Endothelial cell of umbilical vein (primary cell): ENCODE measurements around the gene SELENOF. TPM values are rescaled to one million over a fixed set of nuclear protein-coding genes. Genes with fewer than 3 reads are reported as not detected.

Experiments used
- BruUV-seq: library from RNA; stranded (reverse); fragments of 400-500 nt; replicated peaks from 2 replicates; lab custom pipeline; 2021; lab: Mats Ljungman, UMichigan
- CTCF ChIA-PET: fragments of 300-600, 350-600 bp; sonication (Branson Sonifier 250); formaldehyde crosslinking; loops from one replicate; lab custom pipeline; 2021; ENCODE audit warnings: antibody characterized with exemption, inconsistent platforms; lab: Charles Lee
- POLR2A ChIA-PET: fragments of 300-600, 350-600 bp; sonication (Branson Sonifier 250); formaldehyde crosslinking; loops from one replicate; lab custom pipeline; 2021; ENCODE audit warnings: antibody characterized with exemption, inconsistent platforms; lab: Charles Lee
- DNase-seq: peaks from one replicate; pipeline ENCODE4 v3.0.0-alpha.2; 2011; ENCODE audit warnings: low read depth, low spot score
- FAIRE-seq: peaks from 2 replicates; lab custom pipeline; 2011; peaks lifted over from hg19 to GRCh38; lab: Jason Lieb, UNC
- H2AFZ ChIP-seq: 2 replicates; pipeline ENCODE4 v1.6.0; 2012; ENCODE audit warnings: low read depth, low read length, control low read depth, inconsistent platforms
- H3K27ac ChIP-seq: 2 replicates; pipeline ENCODE4 v1.5.1; 2011; ENCODE audit warnings: low read depth, mild to moderate bottlenecking, control low read depth, low read length, moderate library complexity; ENCODE audit not compliant: insufficient read depth
- H3K27me3 ChIP-seq, 2 experiments: 2 replicates each; pipeline versions ENCODE4 v1.6.0 to v1.6.1; 2011; ENCODE audit warnings: low read length in 2 of 2, mixed read lengths in 1 of 2; ENCODE audit not compliant: control insufficient read depth in 2 of 2, insufficient read depth in 2 of 2
- H3K36me3 ChIP-seq, 2 experiments: 2 replicates in 1 of 2; 3 replicates in 1 of 2; pipeline ENCODE4 v1.5.1; 2011; ENCODE audit warnings: low read length in 2 of 2, mild to moderate bottlenecking in 1 of 2, moderate library complexity in 1 of 2; ENCODE audit not compliant: control insufficient read depth in 2 of 2, insufficient read depth in 2 of 2; ENCODE audit errors: extremely low read depth in 1 of 2
- H3K4me1 ChIP-seq: 3 replicates; pipeline ENCODE4 v1.5.1; 2011; ENCODE audit warnings: mild to moderate bottlenecking, low read length; ENCODE audit not compliant: control insufficient read depth, insufficient read depth; ENCODE audit errors: extremely low read depth
- H3K4me2 ChIP-seq: 2 replicates; pipeline ENCODE4 v1.6.1; 2011; ENCODE audit warnings: low read length, control low read depth, mixed read lengths; ENCODE audit not compliant: insufficient read depth
- H3K4me3 ChIP-seq, 3 experiments: fragments of 200-600 bp in 1 of 3; sonication (generic), shearing (Covaris generic) in 1 of 3; replicated peaks in 1 of 3; 2 replicates each; pipeline ENCODE4 v1.5.1; 2011 to 2016; ENCODE audit warnings: control low read depth in 3 of 3, low read length in 3 of 3, mild to moderate bottlenecking in 2 of 3, inconsistent platforms in 1 of 3, low read depth in 1 of 3, moderate library complexity in 1 of 3; ENCODE audit not compliant: insufficient read depth in 1 of 3
- H3K79me2 ChIP-seq: 2 replicates; pipeline ENCODE4 v1.6.0; 2012; ENCODE audit warnings: low read length, inconsistent platforms; ENCODE audit not compliant: control insufficient read depth, insufficient read depth
- H3K9ac ChIP-seq: replicated peaks from 2 replicates; pipeline ENCODE3; 2011; ENCODE audit warnings: low read length, control low read depth; ENCODE audit not compliant: insufficient read depth; ENCODE audit errors: extremely low read depth
- H3K9me1 ChIP-seq: replicated peaks from 3 replicates; pipeline ENCODE4 v1.6.0; 2011; ENCODE audit warnings: mild to moderate bottlenecking, low read length; ENCODE audit not compliant: control insufficient read depth, insufficient read depth; ENCODE audit errors: extremely low read depth
- H3K9me3 ChIP-seq: replicated peaks from 2 replicates; pipeline ENCODE4 v1.5.1; 2012; ENCODE audit warnings: low read length, inconsistent platforms; ENCODE audit not compliant: control insufficient read depth, insufficient read depth
- H4K20me1 ChIP-seq: replicated peaks from 2 replicates; pipeline ENCODE3; 2011; ENCODE audit warnings: mild to moderate bottlenecking, low read length; ENCODE audit not compliant: control insufficient read depth, insufficient read depth; ENCODE audit errors: extremely low read depth
- CTCF ChIP-seq, 2 donors: IDR thresholded peaks; 1 replicate in 1 of 2; 2 replicates in 1 of 2; pipeline ENCODE4 v1.5.1; 2011; ENCODE audit warnings: low read length in 2 of 2, mild to moderate bottlenecking in 2 of 2, moderate library complexity in 2 of 2, control low read depth in 1 of 2, inconsistent platforms in 1 of 2, low read depth in 1 of 2; ENCODE audit not compliant: insufficient read depth in 1 of 2; ENCODE audit errors: extremely low read depth in 1 of 2
- EZH2 ChIP-seq: IDR thresholded peaks from 2 replicates; pipeline ENCODE4 v1.6.1; 2012; ENCODE audit warnings: borderline replicate concordance, low read depth, mild to moderate bottlenecking, moderate library complexity, low read length, inconsistent platforms; ENCODE audit not compliant: severe bottlenecking
- FOS ChIP-seq: IDR thresholded peaks from 2 replicates; pipeline ENCODE4 v1.6.1; 2011; ENCODE audit warnings: mild to moderate bottlenecking, low read length, moderate library complexity, borderline replicate concordance; ENCODE audit not compliant: insufficient read depth
- GATA2 ChIP-seq: IDR thresholded peaks from 2 replicates; pipeline ENCODE4 v1.7.0; 2011; ENCODE audit warnings: low read depth, mild to moderate bottlenecking, moderate library complexity, mixed read lengths, low read length; ENCODE audit not compliant: insufficient read length, insufficient read depth
- JUN ChIP-seq: IDR thresholded peaks from 2 replicates; pipeline ENCODE4 v1.6.1; 2011; ENCODE audit warnings: borderline replicate concordance, low read depth; ENCODE audit not compliant: insufficient read length, insufficient read depth
- MAX ChIP-seq: IDR thresholded peaks from 2 replicates; pipeline ENCODE4 v1.6.1; 2011; ENCODE audit not compliant: insufficient read depth, insufficient read length
- MYC ChIP-seq: IDR thresholded peaks from one replicate; pipeline ENCODE4 v1.6.1; 2011; ENCODE audit warnings: mild to moderate bottlenecking, low read depth, low read length
- POLR2A ChIP-seq: IDR thresholded peaks from 2 replicates; pipeline ENCODE4 v1.6.1; 2012; ENCODE audit warnings: low read depth, mild to moderate bottlenecking, control low read depth, low read length
- POLR2AphosphoS5 ChIP-seq: IDR thresholded peaks from 2 replicates; pipeline ENCODE4 v1.6.1; 2012; ENCODE audit warnings: low read depth, mild to moderate bottlenecking, control low read depth, low read length, moderate library complexity; ENCODE audit not compliant: insufficient read depth
- dilution Hi-C: fragments of 300-500 bp; cut with MboI; formaldehyde crosslinking; loops from one replicate; pipeline ENCODE4 v1.15.0; 2019; ENCODE audit warnings: low sequenced_read_pairs; ENCODE audit not compliant: extremely low pct_ligation_motif_present
- intact Hi-C: fragments of 100-400 bp; cut with micrococcal nuclease; formaldehyde crosslinking; loops from one replicate; pipeline ENCODE4 v1.10.0; 2022
- polyA plus RNA-seq, 4 experiments: library from polyadenylated mRNA; depleted of rRNA in 3 of 4; stranded (reverse) in 3 of 4; unstranded in 1 of 4; fragments of >200 nt; gene quantifications; 2 replicates each; pipeline versions ENCODE4 v1.2.1 to v1.2.3, GENCODE V29; 2011 to 2012; ENCODE audit warnings: missing spikeins in 1 of 4
- total RNA-seq: library from RNA; stranded (reverse); gene quantifications from 2 replicates; pipeline ENCODE4 v1.2.3, GENCODE V29; 2021

SELENOF gene
- total and polyA plus RNA-seq, 2 donors (not counting 3 experiments of a cell fraction or from before 2014, with no cell fraction given) = 102 to 202 TPM

GRCh38 chr1:86826856-86827255 lies 87.1 kb downstream of the SELENOF start:
- no peak overlapping the region for H3K4me3 ChIP-seq
- no peak overlapping the region for H3K27ac ChIP-seq
- ChIA-PET CTCF (interaction anchor here (1.5 to 1.6 kb wide), 2 partner anchors 46 to 138 kb away, joined by 3 to 8 read pairs; no protein-coding TSS in a partner anchor), POLR2A (no interaction called here)
- H3K36me3 ChIP-seq = no peaks in the 10 kb centered on the region
- no peaks in the 10 kb centered on the region for H3K79me2 ChIP-seq
- no peaks in the 10 kb centered on the region for H4K20me1 ChIP-seq
- no TSS peak for BruUV-seq
- H3K9ac ChIP-seq = no peak overlapping the region
- H3K27me3 ChIP-seq = peaks cover 0 to 7% of the 10 kb centered on the region in 2 experiments
- H3K9me3 ChIP-seq = no peaks in the 10 kb centered on the region
- TF ChIP-seq POLR2A (no peak), GATA2 (no peak), MYC (no peak), POLR2AphosphoS5 (no peak), JUN (no peak), FOS (no peak), EZH2 (no peak)
- no peaks in the 10 kb centered on the region for H3K4me1 ChIP-seq
- DNase-seq (no peak), FAIRE-seq (no peak)
- H2AFZ ChIP-seq = no peak overlapping the region
- no peaks in the 10 kb centered on the region for H3K9me1 ChIP-seq
- intact Hi-C loops (no loop called here), dilution Hi-C loops (no loop called here)
- H3K4me2 ChIP-seq = no peak overlapping the region

- H3K9me3 ChIP-seq = no peaks in the 10 kb centered on the region
- DNase-seq (no peak), FAIRE-seq (no peak)
- POLR2A ChIA-PET = no interaction called here
- no peak overlapping the region for H3K9ac ChIP-seq
- TF ChIP-seq GATA2 = no peak
- TF ChIP-seq MYC = no peak
- TF ChIP-seq FOS = no peak
- no peak for TF ChIP-seq MAX
- TF ChIP-seq POLR2A = no peak
- no peak for TF ChIP-seq JUN
- TF ChIP-seq POLR2AphosphoS5 = no peak
- TF ChIP-seq CTCF (IDR thresholded peaks at IDR 0.05; ENCODE audit: extremely low read depth in 1 of 2, insufficient read depth in 1 of 2, low read depth in 1 of 2, low read length in 2 of 2) = no peak
- H2AFZ ChIP-seq = no peak overlapping the region
- H3K27me3 ChIP-seq = peaks cover 0 to 7% of the 10 kb centered on the region in 2 experiments
- dilution Hi-C loops = no loop called here
- no peak overlapping the region for H3K4me2 ChIP-seq
- CTCF ChIA-PET = interaction anchor here (1.3 to 1.6 kb wide), 3 partner anchors 8 to 140 kb away, joined by 3 to 8 read pairs (median 5); no protein-coding TSS in a partner anchor
- intact Hi-C loops = no loop called here
- no peaks in the 10 kb centered on the region for H3K4me1 ChIP-seq
- H3K36me3 ChIP-seq = no peaks in the 10 kb centered on the region
- BruUV-seq = no TSS peak
- no peaks in the 10 kb centered on the region for H3K9me1 ChIP-seq
- no peak overlapping the region for H3K4me3 ChIP-seq
- no peak overlapping the region for H3K27ac ChIP-seq
- H3K79me2 ChIP-seq = no peaks in the 10 kb centered on the region
- no peaks in the 10 kb centered on the region for H4K20me1 ChIP-seq
These were observed 88.6 kb downstream of the SELENOF start for GRCh38 chr1:86825319-86825718.
